Breast epithelium (tissue), 3 donors: ENCODE data around the gene TMEM187.

Experiments used
- CTCF ChIP-seq, 3 donors: fragments of 450-650 bp; IDR thresholded peaks; one replicate each; pipeline ENCODE4 v1.5.1; 2016 to 2017; ENCODE audit warnings: antibody characterized with exemption in 3 of 3, mild to moderate bottlenecking in 3 of 3, moderate library complexity in 3 of 3
- POLR2A ChIP-seq: fragments of 450-650 bp; IDR thresholded peaks from one replicate; pipeline ENCODE4 v1.6.1; 2016; ENCODE audit warnings: antibody characterized with exemption, mild to moderate bottlenecking, moderate library complexity
- POLR2AphosphoS5 ChIP-seq, 3 donors: sonication (generic); formaldehyde crosslinking; IDR thresholded peaks; one replicate each; pipeline ENCODE4 v1.6.1; 2017; ENCODE audit warnings: antibody characterized with exemption in 3 of 3

GRCh38 chrX:153927672-153927921, 45.0 kb upstream of the TMEM187 start:
- TF ChIP-seq CTCF (IDR thresholded peaks at IDR 0.05) (no peak), POLR2AphosphoS5 (IDR thresholded peaks at IDR 0.05) (no peak), POLR2A (no peak)
